GM21717 (cell line): ENCODE data around the gene TMPRSS2.

ENCODE experiments used
- ATAC-seq: cut with Tn5 transposase; IDR thresholded peaks from one replicate; pipeline ENCODE4 v1.9.1; 2021; ENCODE audit warnings: mild to moderate bottlenecking, moderate library complexity; ENCODE audit not compliant: unreplicated experiment

Gene TMPRSS2

GRCh38 chr21:41507521-41508414 is at the start of gene TMPRSS2:
Gene TMPRSS2, minus strand, starts transcription at chr21:41508158. Its CDS starts 10,025 bp downstream, at chr21:41498133.
- no peak for ATAC-seq

- ATAC-seq: no peak
These were observed 47.1 kb upstream of the TMPRSS2 start for GRCh38 chr21:41555057-41555456.

GRCh38 chr21:41552254-41552653 is 44.3 kb upstream of the TMPRSS2 start:
- no peak for ATAC-seq

GRCh38 chr21:41548781-41549180 is 40.8 kb upstream of the TMPRSS2 start:
- no peak for ATAC-seq

- ATAC-seq: no peak
These were observed 39.2 kb upstream of the TMPRSS2 start for GRCh38 chr21:41547111-41547510.

- no peak for ATAC-seq
These were observed 37.8 kb upstream of the TMPRSS2 start for GRCh38 chr21:41545500-41546359.

GRCh38 chr21:41542727-41543126 is 34.8 kb upstream of the TMPRSS2 start:
- ATAC-seq: no peak

- ATAC-seq: no peak
These were observed 29.4 kb upstream of the TMPRSS2 start for GRCh38 chr21:41537356-41537755.

GRCh38 chr21:41536827-41537103 is 28.8 kb upstream of the TMPRSS2 start:
- ATAC-seq: no peak

- no peak for ATAC-seq
These were observed 28.3 kb upstream of the TMPRSS2 start for GRCh38 chr21:41536076-41536826.

GRCh38 chr21:41530366-41530765 is 22.4 kb upstream of the TMPRSS2 start:
- no peak for ATAC-seq

GRCh38 chr21:41529769-41530168 is 21.8 kb upstream of the TMPRSS2 start:
- no peak for ATAC-seq

- no peak for ATAC-seq
These were observed 18.6 kb upstream of the TMPRSS2 start for GRCh38 chr21:41526478-41527087.

- no peak for ATAC-seq
These were observed 15.2 kb upstream of the TMPRSS2 start for GRCh38 chr21:41523175-41523574.

GRCh38 chr21:41521489-41522027 is 13.6 kb upstream of the TMPRSS2 start:
- no peak for ATAC-seq

- no peak for ATAC-seq
These were observed 12.8 kb upstream of the TMPRSS2 start for GRCh38 chr21:41520560-41521442.

- ATAC-seq: no peak
These were observed 12.0 kb upstream of the TMPRSS2 start for GRCh38 chr21:41519806-41520559.

GRCh38 chr21:41518757-41519156 is 10.8 kb upstream of the TMPRSS2 start:
- no peak for ATAC-seq

GRCh38 chr21:41511858-41512257 is 3.9 kb upstream of the TMPRSS2 start:
- ATAC-seq: no peak
